Measurements from ENCODE around the gene RABGGTA. TPM values are rescaled to one million over a fixed set of nuclear protein-coding genes. Genes with fewer than 3 reads are reported as not detected.

Gene RABGGTA
- total and polyA plus RNA-seq, 9 of the 15 experiments (the other 6 are each of a cell fraction or from before 2014, with no cell fraction given): 4.5 to 24.2 (median 15.5) TPM

GRCh38 chr14:24315807-24316596 lies 44.6 kb upstream of the RABGGTA start (continued):
- TF ChIP-seq KDM1A (IDR thresholded peaks at IDR 0.05): no peak
- no peak for TF ChIP-seq ZNF444 (CRISPR knock-in tag; IDR thresholded peaks at IDR 0.05)
- TF ChIP-seq XRCC4 (IDR thresholded peaks at IDR 0.05; ENCODE audit: extremely low read depth, insufficient read depth, insufficient read length): no peak
- no peak for TF ChIP-seq HNRNPH1 (optimal IDR thresholded peaks at IDR 0.05; ENCODE audit: low read depth, low read length)
- TF ChIP-seq KDM5B (IDR thresholded peaks at IDR 0.05; ENCODE audit: insufficient replicate concordance, low read depth, low read length): no peak
- no peak for TF ChIP-seq CREB1 (IDR thresholded peaks at IDR 0.05)
- peak; percentile 71 for TF ChIP-seq CREB1 (CRISPR knock-in tag; IDR thresholded peaks at IDR 0.05)
- TF ChIP-seq ZBTB40 (IDR thresholded peaks at IDR 0.05): no peak
- no peak for TF ChIP-seq ZBTB40 (CRISPR knock-in tag; IDR thresholded peaks at IDR 0.05)
- TF ChIP-seq CBFA2T3 (IDR thresholded peaks at IDR 0.05): no peak
- 0 out of 2 replicates have a peak, but pooled peaks have one; percentile 22 for TF ChIP-seq CBX1 (IDR thresholded peaks at IDR 0.05; ENCODE audit: low read depth)
- no peak for TF ChIP-seq RFX1 (IDR thresholded peaks at IDR 0.05)
- no peak for TF ChIP-seq STAT5A (IDR thresholded peaks at IDR 0.05; ENCODE audit: borderline replicate concordance, low read length)
- TF ChIP-seq ARID1B (IDR thresholded peaks at IDR 0.05): 0 out of 2 replicates have a peak, but pooled peaks have one; percentile 14
- TF ChIP-seq ZBTB1 (CRISPR knock-in tag; IDR thresholded peaks at IDR 0.05; ENCODE audit: borderline replicate concordance, low read depth): peak; percentile 86
- TF ChIP-seq RNF219 (CRISPR knock-in tag; IDR thresholded peaks at IDR 0.05): no peak

All from K562 (cell line).